Tracheal epithelial cell (primary cell): ENCODE results near the gene WDR13. TPM values are rescaled to one million over a fixed set of nuclear protein-coding genes. Genes with fewer than 3 reads are reported as not detected.

ENCODE experiments used
- total RNA-seq: library from RNA; depleted of rRNA; stranded (reverse); fragments of >200 nt; gene quantifications from 2 replicates; pipeline ENCODE4 v1.2.1, GENCODE V29; 2014

The WDR13 gene
- total RNA-seq = 127 and 187 TPM in 2 replicates

DNA sequence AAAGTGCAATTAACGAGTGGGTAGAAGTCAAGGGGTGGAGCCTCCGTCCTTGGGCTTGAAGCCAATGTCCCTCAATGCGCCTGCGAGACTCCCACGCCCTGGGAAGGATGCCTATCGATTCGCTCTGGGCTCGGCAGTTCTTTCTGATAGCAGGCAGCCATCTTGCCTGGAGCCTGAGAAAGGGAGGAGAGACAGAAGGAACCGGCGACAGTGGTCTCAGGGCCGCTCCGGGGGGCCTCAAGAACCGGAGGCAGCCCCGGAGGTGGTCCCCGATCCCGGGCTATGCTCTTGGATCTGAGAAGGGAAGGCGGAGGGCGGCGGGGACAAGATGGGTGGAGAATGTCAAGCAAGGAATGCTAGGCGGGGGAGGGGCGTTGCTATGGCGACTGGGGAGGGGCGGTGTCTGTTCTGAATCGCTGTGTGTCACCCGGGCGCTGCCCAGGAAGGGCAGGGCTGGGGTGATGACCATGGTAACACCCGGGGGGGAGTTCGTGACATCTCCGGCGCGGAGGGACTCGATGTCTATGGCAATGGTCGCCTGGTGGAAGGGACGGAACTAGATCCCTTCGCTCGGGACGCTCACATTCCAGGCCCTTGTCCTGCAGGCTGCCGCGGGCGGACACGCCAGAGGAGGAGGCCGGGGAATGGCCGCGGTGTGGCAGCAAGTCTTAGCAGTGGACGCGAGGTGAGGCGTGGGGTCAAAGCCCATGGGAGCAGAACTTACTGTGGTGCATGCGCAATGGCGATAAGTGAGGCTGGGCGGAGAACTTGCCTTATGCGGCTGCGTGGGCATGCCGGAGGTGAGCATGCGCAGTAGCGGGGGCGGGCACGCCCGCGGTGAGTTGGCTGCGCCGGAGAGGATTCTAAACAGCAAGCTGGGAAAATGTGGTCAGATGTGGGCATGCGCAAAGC lies at the start of gene WDR13:
WDR13 (plus strand) TSS at position 140 of the 912 bp plus-strand sequence; CDS start at position 645, 505 bp downstream.

DNA sequence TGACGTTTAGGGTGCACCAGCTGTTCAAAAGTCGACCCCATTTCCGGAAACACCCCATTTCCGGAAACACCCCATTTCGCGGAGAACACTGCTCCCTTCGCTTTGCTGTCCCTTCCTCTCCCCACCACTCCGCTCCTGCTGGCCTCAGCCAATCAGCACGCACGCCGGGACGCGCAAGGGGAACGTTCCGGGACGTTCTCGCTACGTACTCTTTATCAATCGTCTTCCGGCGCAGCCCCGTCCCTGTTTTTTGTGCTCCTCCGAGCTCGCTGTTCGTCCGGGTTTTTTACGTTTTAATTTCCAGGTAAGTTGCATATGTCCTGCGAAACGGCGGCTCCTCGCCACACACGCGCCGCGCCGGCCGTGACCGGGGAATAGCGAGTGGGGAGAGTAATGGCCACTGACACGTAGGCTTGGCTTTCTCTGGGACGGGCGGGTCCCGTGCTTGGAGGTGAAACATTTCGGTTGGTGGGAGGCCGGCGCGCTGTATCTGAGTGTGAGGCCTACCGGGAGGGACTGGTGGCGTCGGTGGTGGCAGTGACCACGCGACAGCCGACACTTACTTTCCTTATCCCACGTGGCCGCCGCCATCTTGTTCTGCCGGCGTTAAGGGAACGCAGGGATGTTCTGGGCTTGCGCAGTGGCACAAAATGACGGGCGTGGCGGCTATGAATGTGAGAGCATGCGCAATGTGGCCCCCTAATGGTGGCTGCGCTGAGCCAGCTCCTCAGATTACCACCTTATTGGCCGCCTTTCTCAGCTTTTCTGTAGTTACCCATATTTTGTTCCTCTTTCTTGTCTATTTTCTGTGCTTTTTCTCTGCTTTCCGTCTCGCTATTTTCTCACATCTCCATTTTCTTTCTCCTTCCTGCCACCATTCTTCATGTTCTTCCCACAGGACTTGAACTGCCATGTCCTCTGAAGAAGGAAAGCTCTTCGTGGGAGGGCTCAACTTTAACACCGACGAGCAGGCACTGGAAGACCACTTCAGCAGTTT lies 22.7 kb upstream of the WDR13 start, which contains the start of gene RBM3:
RBM3 (plus strand) TSS at position 215 of the 997 bp plus-strand sequence; CDS start at position 912, 697 bp downstream.

Other genes with a start within 250 kb of the WDR13 start
- gene SSX3, start 240.8 kb upstream of the WDR13 start, total RNA-seq = not detected in 2 replicates
- gene SSX4, start 214.0 kb upstream of the WDR13 start, total RNA-seq = not detected in 2 replicates
- not detected in 2 replicates for gene SSX4B, start 185.5 kb upstream of the WDR13 start, total RNA-seq
- gene SLC38A5, start 127.2 kb upstream of the WDR13 start, total RNA-seq = 208 and 301 TPM in 2 replicates
- gene FTSJ1, start 121.3 kb upstream of the WDR13 start, total RNA-seq = 147 and 163 TPM in 2 replicates
- gene PORCN, start 88.5 kb upstream of the WDR13 start, total RNA-seq = 44.3 and 49.6 TPM in 2 replicates
- 219 and 232 TPM in 2 replicates for gene EBP, start 75.7 kb upstream of the WDR13 start, total RNA-seq
- 3.2 and 5.5 TPM in 2 replicates for gene TBC1D25, start 57.8 kb upstream of the WDR13 start, total RNA-seq
- 88.0 and 97.1 TPM in 2 replicates for gene RBM3, start 23.0 kb upstream of the WDR13 start, total RNA-seq
- gene WAS, start 86.3 kb downstream of the WDR13 start, total RNA-seq = not detected in 2 replicates
- 0.64 and 1.9 TPM in 2 replicates for gene SUV39H1, start 99.2 kb downstream of the WDR13 start, total RNA-seq
- not detected in 2 replicates for gene GLOD5, start 164.3 kb downstream of the WDR13 start, total RNA-seq
- not detected in 2 replicates for gene GATA1, start 189.1 kb downstream of the WDR13 start, total RNA-seq
- gene HDAC6, start 204.6 kb downstream of the WDR13 start, total RNA-seq = 31.3 and 36.9 TPM in 2 replicates
- gene ERAS, start 229.0 kb downstream of the WDR13 start, total RNA-seq = not detected in 2 replicates
- gene PCSK1N, start 238.1 kb downstream of the WDR13 start, total RNA-seq = 0.21 and 2.9 TPM in 2 replicates